HG02884 (cell line): ENCODE data around the gene CNDP2.
"Not testable (repeated sequence)": the region's sequence is repeated elsewhere in the genome, so short reads cannot be mapped to it uniquely, and the experiment has no call there.

Experiments used
- ATAC-seq: cut with Tn5 transposase; IDR thresholded peaks from one replicate; pipeline ENCODE4 v1.9.1; 2021; ENCODE audit warnings: mild to moderate bottlenecking, moderate library complexity; ENCODE audit not compliant: unreplicated experiment

CNDP2 gene

DNA sequence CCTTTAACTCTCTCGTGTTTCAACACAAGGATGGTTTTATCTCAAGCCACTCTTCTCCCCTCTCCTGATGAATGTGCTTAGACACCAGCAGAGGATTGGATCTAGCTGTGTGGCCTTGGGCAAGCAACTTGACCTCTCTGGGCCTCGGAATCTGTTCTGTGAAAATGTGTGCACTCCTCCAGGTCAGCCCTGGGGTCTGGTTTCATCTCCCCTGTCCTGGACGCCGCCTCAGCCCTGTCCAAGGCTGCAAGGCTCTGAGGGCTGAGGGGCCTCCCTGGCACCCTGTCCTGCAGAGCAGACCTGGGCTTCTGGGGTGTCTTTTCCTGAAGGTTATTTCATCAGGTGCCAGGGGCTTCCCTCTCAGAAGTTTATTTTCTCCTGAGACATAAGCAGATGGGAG is 66.6 kb downstream of the CNDP2 start:
- ATAC-seq: no peak

DNA sequence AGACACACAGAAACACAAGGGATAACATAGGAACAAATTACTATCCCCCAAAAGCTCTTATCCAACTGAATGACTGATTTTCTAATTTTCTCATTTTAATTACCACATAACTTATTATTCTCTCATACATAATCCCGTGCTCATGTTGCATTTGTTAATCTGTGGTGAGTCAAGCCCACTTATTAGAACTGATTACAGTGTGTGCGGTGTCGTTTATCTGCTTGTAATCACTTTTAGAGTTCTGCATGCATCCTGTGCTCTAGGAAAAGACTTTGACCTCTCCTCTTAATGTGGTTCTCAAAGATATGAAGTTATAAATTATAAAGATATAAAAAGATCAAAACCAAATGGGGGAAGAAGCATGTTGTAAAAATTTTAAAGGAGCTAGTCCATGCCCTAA is 67.8 kb downstream of the CNDP2 start:
- ATAC-seq: no peak

- not testable (repeated sequence) for ATAC-seq
Observed at GRCh38 chr18:74565164-74565563, 69.0 kb downstream of the CNDP2 start.

GRCh38 chr18:74565993-74566392 is 69.8 kb downstream of the CNDP2 start:
- ATAC-seq: not testable (repeated sequence)

DNA sequence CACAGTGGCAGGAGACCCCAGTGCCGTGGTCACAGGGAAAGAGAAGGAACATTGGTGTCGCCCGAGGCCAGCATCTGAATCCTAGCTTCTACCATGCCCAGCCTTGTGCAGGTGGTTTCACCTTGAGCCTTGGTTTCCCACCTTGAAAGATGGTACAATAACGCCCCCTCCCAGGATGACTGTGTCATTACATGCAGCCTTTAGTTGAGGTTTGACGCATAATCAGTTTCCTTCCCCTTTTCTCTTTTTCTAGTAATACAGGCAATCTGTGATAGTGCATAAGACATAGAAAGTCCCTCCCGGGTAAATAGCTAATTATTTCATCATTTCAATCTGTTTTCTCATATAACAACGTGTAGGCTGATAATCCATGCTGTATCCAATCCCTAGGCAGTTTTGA is 71.7 kb downstream of the CNDP2 start:
- ATAC-seq: no peak

GRCh38 chr18:74569401-74569800 is 73.2 kb downstream of the CNDP2 start:
- no peak for ATAC-seq

DNA sequence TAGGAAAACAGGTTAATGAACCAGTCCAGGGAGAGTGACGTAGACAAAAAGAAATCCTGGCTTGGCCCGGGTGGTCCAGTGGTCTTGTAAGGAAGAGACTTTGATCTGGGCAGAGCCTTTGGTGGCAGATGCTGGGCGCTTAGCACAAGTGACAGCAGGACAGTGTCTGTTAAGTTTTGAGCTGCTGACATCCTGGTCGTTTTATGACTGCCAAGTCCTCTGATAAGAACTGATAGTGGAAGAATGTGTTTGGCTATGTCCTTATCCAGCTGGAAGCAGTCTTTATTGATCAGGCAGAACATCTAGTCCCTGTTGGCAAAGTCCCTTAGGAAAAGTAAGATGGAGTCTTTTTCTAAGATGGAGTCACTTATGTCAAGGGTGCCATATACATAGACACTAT is 74.1 kb downstream of the CNDP2 start:
- ATAC-seq: no peak

DNA sequence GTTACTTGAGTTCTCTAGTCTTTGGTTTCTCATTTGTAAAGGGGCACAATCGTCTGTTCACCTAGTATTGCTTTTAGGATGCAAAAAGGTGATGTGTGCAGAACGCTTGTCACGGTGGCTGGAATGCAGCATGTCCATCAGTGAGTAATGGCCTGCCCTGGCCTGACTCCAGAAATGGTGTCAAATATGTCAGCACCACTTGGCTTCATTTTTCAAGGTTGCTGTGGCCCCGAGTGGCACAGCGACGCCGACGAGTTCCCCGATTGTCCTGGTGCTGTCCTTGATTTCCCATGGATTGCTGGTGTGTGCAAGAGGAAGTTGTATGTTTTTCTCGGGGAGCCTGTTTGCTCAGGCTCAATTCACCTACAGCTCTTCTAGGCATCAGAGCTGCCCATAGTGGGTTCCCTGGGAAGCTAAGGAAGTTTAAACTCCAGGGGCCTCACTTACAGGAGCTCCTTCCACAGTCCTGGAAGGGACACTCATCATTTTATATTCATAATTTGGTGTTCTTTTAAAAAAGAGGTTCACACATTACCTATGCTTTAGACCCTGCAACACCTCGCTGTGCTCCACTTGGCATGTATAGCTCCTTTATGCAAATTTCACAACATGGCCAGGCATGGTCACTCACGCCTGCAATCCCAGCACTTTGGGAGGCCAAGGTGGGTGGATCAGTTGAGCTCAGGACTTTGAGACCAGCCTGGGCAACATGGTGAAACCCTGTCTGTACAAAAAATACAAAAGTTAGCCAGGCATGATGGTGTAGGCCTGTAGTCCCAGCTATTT is 75.9 kb downstream of the CNDP2 start:
- ATAC-seq: no peak

DNA sequence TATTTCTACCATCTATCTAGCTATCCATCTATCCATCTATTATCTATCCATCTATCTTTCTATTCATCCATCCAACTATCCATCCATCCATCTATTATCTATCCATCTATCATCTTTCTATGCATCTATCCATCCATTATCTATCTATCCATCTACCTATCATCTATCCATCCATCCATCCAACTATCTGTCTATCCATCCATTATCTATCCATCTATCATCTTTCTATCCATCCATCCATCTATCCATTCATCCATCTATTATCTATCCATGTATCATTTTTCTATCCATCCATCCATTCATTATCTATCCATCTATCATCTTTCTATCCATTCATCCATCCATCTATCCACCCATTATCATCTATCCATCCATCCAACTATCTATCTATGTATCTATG is 76.9 kb downstream of the CNDP2 start:
- no peak for ATAC-seq
